Type B pancreatic cell (in vitro differentiated cells): ENCODE measurements around the gene COMT. TPM values are rescaled to one million over a fixed set of nuclear protein-coding genes. Genes with fewer than 3 reads are reported as not detected.

Source experiments
- DNase-seq: peaks from one replicate; pipeline ENCODE4 v3.0.0; 2021; ENCODE audit warnings: mixed read lengths; ENCODE audit not compliant: unreplicated experiment; ENCODE audit errors: extremely low spot score
- H3K27ac Mint-ChIP-seq: 2 replicates; pipeline ENCODE4 v1.8.0; 2021; ENCODE audit warnings: mild to moderate bottlenecking, mixed read lengths
- H3K27me3 Mint-ChIP-seq: 2 replicates; pipeline ENCODE4 v1.8.0; 2021; ENCODE audit warnings: mixed read lengths
- H3K36me3 Mint-ChIP-seq: 2 replicates; pipeline ENCODE4 v1.8.0; 2021; ENCODE audit warnings: mixed read lengths
- H3K4me1 Mint-ChIP-seq: one replicate; pipeline ENCODE4 v1.8.0; 2021; ENCODE audit warnings: mixed read lengths; ENCODE audit not compliant: unreplicated experiment
- H3K4me3 Mint-ChIP-seq: 2 replicates; pipeline ENCODE4 v1.8.0; 2021; ENCODE audit warnings: mild to moderate bottlenecking, mixed read lengths
- H3K9me3 Mint-ChIP-seq: 2 replicates; pipeline ENCODE4 v1.8.0; 2021; ENCODE audit warnings: mixed read lengths
- total RNA-seq: library from RNA; stranded (reverse); gene quantifications from 2 replicates; pipeline ENCODE4 v1.2.1, GENCODE V29; 2021; ENCODE audit warnings: low replicate concordance
- TF ChIP-seq, protein P1 (sequence below): fragments of 200-600 bp; sonication (generic); conservative IDR thresholded peaks from 2 replicates; pipeline ENCODE4 v1.5.0; 2021; ENCODE audit warnings: antibody characterized with exemption, mild to moderate bottlenecking

The COMT gene
- total RNA-seq, 1 donor from 2014 or later = 87.4 TPM

DNA sequence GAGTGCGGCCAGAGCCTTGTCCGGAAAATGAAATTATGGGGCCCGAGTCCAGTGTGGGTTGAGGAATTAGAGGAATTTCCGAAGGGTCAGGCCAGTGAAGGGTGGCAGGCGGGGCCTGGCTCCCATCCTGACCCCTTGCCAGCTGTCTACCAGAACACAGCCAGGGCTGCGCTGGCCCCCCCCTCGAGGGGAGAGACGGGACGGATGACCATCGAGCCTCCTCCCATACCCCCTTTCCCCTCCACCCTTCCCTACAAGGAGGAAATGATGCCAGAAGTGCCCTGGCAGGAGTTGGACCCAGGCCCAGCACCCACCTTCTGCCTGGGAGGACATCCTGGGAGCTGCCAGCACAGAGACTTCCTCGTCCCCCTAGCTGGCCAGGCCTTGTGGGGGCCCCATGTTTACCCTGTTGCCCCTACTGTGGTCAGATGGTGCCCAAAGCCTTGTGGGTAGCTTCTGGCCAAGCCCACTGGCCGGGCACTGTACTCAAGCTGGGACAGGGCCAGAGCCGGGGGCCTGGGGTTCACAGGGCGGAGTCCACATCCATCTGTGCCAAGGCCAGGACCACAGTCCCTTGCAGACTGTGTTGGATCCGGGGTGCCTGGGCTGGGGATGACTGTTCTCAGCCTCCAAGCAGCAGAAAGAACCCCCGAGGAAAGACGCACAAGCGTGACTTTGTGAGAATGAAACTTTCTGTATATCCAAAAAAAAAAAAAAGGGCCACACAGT is 54.2 kb downstream of the COMT start:
- TF ChIP-seq, protein P1, sequence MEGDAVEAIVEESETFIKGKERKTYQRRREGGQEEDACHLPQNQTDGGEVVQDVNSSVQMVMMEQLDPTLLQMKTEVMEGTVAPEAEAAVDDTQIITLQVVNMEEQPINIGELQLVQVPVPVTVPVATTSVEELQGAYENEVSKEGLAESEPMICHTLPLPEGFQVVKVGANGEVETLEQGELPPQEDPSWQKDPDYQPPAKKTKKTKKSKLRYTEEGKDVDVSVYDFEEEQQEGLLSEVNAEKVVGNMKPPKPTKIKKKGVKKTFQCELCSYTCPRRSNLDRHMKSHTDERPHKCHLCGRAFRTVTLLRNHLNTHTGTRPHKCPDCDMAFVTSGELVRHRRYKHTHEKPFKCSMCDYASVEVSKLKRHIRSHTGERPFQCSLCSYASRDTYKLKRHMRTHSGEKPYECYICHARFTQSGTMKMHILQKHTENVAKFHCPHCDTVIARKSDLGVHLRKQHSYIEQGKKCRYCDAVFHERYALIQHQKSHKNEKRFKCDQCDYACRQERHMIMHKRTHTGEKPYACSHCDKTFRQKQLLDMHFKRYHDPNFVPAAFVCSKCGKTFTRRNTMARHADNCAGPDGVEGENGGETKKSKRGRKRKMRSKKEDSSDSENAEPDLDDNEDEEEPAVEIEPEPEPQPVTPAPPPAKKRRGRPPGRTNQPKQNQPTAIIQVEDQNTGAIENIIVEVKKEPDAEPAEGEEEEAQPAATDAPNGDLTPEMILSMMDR = no peak
- no peaks in the 10 kb centered on the region for H3K36me3 Mint-ChIP-seq
- H3K4me3 Mint-ChIP-seq = no peak overlapping the region
- peaks cover 12% of the 10 kb centered on the region for H3K4me1 Mint-ChIP-seq
- no peaks in the 10 kb centered on the region for H3K9me3 Mint-ChIP-seq
- no peak overlapping the region for H3K27ac Mint-ChIP-seq
- no peak for DNase-seq
- no peaks in the 10 kb centered on the region for H3K27me3 Mint-ChIP-seq

DNA sequence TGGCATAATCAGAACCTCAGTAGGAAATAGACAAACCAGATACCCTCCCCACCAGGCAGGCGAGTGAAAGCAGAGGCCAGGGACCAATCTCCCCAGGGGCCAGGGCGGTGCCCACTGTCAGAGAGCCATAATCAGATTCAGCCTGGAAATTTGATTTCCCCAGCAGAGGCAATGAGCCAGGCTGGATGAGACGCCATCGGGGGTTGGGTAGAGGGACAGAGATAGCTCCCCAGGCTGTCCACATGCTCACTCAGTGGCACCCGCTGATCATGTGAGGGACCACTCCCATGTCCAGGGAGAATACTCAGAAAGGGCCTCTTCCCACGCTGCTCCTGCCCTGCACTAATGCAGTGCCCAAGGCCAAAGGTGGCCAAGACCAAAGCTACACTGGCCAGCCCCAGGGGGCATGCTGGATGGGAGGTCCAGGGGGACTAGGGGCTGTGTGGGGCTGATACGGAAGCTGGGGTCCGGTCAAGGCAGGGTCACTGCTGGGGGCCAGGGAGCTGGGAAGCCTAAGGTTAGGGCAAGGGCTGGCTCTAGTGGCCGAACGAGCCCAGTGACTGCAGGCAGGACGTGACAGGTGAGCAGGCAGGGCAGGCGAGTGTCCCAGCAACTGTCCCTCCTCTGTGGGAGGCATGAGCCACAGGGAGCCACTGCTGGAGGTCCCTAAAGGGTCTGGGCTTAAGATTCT is 55.3 kb downstream of the COMT start:
- H3K9me3 Mint-ChIP-seq = no peaks in the 10 kb centered on the region

DNA sequence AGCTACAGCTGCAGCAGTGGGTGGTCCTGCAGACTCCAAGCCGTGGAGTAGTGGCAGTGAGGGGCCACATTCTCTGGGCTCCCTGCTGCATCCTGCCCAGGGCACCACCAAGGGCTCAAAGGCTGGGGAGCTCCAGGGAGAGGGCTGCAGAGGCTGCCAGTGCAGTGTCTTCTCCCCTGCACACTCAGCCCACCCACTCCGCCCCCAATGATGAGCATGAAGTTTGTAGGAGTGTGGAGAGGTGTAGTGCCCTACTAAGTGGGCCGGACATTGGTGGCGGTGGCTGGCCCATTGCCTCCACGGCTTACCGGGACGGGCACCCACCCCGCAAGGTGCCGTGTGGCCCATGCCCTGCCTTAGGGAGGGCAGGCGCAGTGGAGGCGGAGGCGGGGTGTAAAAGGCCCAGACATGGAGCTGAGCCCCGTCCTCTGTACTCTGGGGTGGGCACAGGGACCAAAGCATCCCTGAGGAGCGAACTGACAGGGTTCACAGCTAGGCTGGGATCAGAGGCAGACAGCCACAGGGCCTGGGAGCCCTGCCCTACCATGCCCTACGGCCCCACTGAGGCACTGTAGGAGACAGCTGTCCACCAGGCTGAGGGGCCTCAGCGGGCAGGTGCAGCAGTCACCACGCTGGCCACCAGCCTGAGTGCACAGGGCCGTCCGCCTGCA is 56.1 kb downstream of the COMT start:
- H3K4me3 Mint-ChIP-seq = no peak overlapping the region
- DNase-seq = no peak
- no peaks in the 10 kb centered on the region for H3K36me3 Mint-ChIP-seq
- no peak overlapping the region for H3K27ac Mint-ChIP-seq
- no peaks in the 10 kb centered on the region for H3K27me3 Mint-ChIP-seq
- TF ChIP-seq, protein P1 = no peak
- H3K9me3 Mint-ChIP-seq = no peaks in the 10 kb centered on the region
- H3K4me1 Mint-ChIP-seq = peaks cover 23% of the 10 kb centered on the region

More for the DNA sequence above, 55.3 kb downstream of the COMT start:
- no peaks in the 10 kb centered on the region for H3K27me3 Mint-ChIP-seq
- DNase-seq = no peak
- no peak overlapping the region for H3K4me3 Mint-ChIP-seq
- TF ChIP-seq, protein P1 = no peak
- no peaks in the 10 kb centered on the region for H3K36me3 Mint-ChIP-seq
- peaks cover 16% of the 10 kb centered on the region for H3K4me1 Mint-ChIP-seq
- no peak overlapping the region for H3K27ac Mint-ChIP-seq

DNA sequence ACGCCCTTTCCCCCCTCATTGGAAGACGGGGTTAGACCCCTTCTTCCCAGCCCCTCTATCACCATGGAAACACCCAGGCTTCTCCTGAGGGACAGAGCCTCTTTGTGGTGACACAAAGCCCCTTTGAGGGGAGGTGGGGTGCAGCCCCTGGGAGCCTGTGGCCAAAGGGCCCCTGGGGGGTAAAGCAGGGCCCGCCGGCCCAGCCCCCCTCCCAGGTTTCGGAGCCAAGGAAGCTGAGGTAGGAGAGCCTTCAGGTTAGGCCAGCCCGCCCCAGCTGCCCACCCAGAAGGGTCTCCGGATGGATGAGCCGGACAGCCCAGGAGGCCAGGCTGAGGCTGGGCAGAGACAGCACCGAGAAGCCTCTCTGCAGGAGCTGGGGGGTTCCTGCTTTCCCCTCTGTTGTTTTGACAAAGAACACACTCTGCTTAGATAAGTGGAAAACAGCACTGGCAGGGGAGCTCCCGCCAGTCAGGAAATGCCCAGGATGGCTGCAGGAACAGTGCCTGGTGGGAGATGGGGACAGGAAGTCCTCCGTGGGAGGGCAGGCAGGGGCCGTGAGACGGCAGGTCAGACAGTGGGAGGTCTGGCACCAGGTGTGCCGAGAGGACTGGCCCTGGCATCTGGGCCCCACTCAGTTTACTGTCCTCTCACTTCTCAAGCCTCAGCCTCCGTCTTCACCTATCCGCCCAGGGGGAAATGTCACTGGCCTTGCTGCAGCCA is 56.8 kb downstream of the COMT start:
- TF ChIP-seq, protein P1 = no peak
- Mint-ChIP-seq H3K27me3 (no peaks in the 10 kb centered on the region), H3K4me1 (peaks cover 23% of the 10 kb centered on the region), H3K9me3 (peaks cover 5% of the 10 kb centered on the region), H3K27ac (no peak overlapping the region), H3K4me3 (peak overlapping the region; percentile 47), H3K36me3 (no peaks in the 10 kb centered on the region)
- DNase-seq = no peak

DNA sequence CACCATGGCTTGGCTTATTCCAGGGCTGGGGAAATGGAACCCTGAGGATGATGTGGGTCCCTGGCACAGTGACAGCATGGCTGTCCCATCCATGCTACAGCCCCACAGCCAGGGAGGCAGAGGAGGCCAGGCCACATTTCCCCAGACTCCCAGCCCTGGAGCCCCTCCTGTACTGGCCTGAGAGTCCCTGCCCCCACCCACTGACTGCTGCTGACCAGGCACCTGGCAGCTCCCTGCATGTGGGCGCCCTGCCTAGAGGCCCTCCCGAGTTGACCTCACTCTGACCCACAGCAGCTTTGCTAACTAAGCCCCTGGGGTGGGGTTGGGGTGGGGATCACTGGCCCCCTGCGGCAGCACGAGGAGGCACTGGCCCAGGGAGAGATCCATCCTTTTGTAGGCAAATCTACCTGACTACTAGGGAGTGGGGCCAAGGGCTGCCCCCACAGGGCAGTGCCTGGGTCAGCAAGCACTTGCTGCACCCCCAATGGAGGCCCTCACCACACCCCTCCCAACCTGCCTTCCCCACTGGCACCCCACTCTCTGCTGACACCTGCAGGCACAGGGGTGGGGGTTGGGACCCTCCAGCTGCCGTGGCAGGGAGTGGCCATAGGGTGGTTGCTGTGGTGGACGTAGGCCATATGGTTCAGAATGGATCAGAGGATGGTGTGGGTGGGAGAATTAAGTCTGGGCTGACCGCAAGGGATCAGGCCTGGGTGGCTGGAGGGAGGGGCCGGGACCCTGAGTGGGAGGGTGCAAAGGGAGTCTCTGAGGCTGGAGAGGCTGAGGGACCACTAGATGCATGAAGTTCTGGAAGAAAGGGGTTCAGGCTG is 57.6 kb downstream of the COMT start:
- peaks cover 23% of the 10 kb centered on the region for H3K4me1 Mint-ChIP-seq
- peaks cover 9% of the 10 kb centered on the region for H3K9me3 Mint-ChIP-seq
- H3K4me3 Mint-ChIP-seq = no peak overlapping the region
- no peak for DNase-seq
- H3K27ac Mint-ChIP-seq = no peak overlapping the region
- peaks cover 3% of the 10 kb centered on the region for H3K36me3 Mint-ChIP-seq
- no peaks in the 10 kb centered on the region for H3K27me3 Mint-ChIP-seq
- TF ChIP-seq, protein P1 = no peak
